Erythroblast (primary cell): Measurements from ENCODE around the gene BRD1.

Experiments used
- DNase-seq, 2 experiments: peaks; one replicate each; lab custom pipeline; 2025; lab: John Stamatoyannopoulos, UW
- GATA1 ChIP-seq: IDR thresholded peaks from 2 replicates; pipeline ENCODE4 v1.6.1; 2011; ENCODE audit warnings: low read depth, mild to moderate bottlenecking, control low read depth, low read length, moderate library complexity
- POLR2A ChIP-seq: IDR thresholded peaks from 2 replicates; pipeline ENCODE4 v1.6.1; 2011; ENCODE audit warnings: mild to moderate bottlenecking, low read length

Gene BRD1

DNA sequence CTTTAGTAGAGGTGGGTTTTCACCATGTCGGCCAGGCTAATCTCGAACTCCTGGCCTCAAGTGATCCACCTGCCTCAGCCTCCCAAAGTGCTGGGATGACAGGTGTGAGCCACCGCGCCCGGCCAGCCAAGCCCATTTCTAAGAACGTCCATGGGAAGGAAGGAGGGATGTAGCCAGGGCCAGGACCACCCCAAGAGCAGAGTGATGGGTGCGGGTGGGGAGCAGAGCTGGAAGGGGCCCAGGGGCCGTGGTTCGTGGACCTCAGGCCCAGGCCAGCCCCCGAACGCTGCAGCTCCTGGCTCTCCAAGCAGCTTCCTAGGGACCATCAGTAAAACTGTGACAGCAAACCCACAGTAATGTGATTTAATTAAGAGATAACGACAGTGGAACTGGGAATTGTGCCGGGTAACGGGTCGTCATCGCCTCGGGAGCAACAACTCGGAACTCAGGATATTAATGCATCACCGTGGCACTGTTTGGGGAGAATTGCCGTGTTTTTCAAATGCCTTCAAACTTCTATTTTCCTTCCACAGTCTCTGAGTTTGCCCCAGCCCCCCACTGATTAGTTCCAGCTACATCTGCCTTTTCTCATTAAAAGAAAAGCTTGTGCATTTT, 74.3 kb downstream of the BRD1 start:
- no peak for DNase-seq
- TF ChIP-seq POLR2A (no peak), GATA1 (no peak)

DNA sequence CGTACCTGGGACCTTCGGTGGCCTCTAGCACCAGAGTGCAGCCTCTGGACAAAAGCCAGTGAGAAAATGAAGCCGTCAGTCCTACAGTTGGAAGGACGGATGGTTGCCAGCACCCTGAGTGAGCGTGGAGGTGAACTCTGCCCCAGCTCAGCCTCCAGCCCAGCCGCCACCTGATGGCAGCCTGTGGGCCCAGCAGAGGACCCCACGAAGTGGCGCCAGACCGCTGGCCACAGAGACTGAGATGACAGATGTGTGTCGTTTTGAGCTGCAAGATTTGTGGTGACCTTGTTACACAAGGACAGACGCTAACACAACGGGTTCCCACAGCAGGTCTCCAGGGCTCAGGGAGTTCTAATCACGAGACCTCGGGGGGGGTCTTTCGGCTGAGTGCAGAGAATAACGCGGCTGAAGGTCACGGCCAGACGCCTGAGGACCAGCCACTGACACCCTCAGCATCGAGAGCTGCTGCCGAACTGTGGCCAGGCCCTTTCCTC, 75.0 kb downstream of the BRD1 start:
- TF ChIP-seq GATA1: no peak
- TF ChIP-seq POLR2A: no peak
- DNase-seq: no peak

DNA sequence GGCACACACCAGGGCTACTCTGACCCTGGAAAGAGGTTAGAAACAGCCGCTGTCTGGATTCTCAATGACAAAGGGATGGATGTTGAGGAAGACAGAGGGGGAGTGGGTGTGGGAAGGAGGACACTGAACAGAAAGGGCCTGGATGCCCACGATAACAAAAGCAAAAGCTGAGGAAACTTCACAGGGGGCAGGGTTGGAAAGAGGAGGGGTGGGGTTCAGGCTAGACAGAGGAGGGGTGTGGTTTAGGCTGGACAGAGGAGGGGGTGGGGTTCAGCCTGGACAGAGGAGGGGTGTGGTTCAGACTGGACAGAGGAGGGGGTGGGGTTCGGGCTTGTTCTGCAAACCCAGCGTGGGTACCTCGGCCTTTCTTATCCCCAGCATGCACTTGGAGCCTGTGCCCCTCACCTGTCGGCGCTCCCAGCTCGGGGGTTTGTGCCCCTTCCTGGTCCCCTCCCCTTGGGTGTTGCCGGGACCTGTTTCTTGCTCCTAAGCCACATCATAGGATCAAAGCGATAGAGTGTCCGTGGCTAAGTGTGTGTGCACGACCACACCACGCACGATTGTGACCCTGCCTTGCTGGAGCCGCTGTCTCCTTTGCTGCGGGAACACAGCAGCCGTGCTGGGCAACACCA, 75.6 kb downstream of the BRD1 start:
- TF ChIP-seq GATA1: no peak
- no peak for TF ChIP-seq POLR2A
- no peak for DNase-seq

DNA sequence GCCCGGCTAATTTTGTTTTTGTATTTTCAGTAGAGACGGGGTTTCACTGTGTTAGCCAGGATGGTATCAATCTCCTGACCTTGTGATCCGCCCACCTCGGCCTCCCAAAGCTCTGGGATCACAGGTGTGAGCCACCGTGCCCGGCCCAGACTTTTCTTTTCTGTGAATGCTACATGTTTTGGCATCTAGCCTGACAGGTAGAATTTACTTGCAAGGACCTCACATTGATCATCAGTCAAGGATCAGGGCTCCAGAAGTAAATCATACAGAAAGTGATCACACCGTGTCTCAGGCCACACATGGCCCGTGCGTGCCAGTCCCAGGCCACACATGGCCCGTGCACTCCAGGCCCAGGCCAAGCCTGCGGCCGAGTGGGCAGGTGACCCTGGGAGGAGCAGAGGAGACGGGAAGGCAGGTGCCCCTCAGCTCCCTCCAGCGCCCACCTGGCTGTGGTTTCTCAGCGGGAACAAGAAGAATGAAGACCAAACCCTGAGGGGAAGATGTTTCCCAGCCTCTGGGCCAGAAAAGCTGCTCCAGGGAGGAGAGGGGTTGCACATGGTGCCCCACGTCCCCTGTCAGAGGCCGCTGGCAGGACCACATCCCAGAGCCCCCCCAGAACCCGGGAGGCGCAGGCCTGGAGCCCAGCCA, 76.2 kb downstream of the BRD1 start:
- TF ChIP-seq GATA1: no peak
- TF ChIP-seq POLR2A: no peak
- no peak for DNase-seq

DNA sequence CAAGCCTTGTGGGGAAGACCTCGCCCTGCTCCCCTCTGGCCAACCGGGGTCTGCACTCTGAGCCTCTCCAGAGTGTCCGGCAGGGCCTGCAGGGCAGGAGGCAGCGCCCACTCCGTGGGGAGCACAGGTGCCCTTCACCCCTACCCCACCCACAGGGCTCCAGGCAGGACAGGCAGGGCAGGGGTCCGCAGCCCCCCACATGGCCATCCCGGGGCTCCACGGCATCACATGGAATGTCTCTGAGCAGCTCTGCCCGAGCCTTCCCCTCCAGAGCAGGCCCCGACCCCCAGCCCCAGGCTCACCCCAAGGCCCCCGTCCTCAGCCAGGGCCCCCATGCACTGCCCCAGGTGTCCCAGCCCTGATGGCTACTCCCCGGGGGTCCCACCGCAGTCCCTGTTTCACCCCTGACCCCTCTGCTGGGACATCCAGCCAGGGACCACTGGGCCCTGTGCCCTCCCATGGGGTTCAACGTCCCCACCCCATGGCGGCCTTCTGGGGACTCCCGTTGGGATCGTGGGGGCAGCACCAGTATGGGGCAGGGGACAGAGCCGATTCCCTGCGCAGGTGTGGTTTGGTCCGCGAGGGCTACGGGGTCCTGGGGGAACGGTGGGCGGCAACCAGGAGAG, 77.7 kb downstream of the BRD1 start:
- no peak for DNase-seq
- TF ChIP-seq POLR2A: no peak
- no peak for TF ChIP-seq GATA1

DNA sequence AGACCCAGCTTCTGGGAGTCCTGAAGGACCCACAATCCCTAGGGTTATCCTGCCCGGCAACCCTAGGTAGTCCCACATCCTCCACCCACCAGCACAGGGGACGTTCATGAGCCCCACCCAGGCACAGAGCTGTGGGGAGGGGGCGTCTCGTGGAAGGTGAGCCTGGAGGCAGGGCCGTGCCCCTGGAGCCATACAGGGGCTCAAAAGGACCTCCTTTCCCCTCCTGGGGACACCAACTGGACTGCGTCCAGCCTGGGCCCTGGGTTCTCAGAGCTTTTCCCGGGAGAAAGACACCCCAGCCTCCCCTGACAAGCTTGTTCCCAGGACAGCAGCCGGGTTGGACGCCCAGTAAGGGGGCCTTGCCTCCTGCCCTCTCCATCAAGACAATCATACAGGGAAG, 78.4 kb downstream of the BRD1 start:
- DNase-seq: no peak
- TF ChIP-seq GATA1: no peak
- TF ChIP-seq POLR2A: no peak

DNA sequence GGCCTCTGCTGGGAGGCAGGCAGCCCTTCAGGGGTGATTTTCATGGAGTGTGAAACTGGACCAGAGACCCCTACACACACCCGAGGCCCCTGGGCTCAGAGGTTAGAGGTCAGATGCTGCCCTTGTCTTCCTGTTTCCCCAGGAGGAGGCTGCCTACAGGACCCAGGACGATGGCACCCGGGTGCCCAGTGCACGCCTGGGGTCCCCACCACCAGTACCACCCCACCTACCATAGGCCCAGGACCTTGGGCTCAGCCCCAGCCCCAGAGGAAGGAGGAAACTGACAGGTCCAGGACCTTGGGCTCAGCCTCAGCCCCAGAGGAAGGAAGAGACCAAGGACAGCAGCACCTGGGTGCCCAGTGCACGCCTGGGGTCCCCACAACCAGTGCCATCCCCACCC, 79.2 kb downstream of the BRD1 start:
- DNase-seq: no peak
- TF ChIP-seq GATA1 (no peak), POLR2A (no peak)

DNA sequence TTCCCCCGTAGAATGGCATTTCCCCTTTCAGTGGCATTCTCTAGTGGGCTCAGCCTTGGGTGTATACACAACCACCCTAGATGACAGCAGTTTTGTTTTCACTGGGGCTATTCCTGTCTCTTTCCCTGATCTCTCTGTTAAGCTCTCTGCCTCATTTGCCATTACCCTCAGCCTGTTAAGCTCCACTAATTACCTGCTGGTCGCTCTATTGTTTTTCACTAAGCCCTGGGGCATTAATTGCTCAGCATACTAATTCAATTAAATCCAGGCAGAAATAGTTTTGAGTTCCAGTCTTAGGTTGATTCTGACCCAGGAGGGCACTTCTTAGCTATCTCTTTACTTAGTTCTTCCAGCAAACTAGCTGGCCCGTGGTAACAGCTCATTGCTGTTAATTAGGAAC, 80.0 kb downstream of the BRD1 start:
- DNase-seq: no peak
- TF ChIP-seq GATA1 (no peak), POLR2A (no peak)

DNA sequence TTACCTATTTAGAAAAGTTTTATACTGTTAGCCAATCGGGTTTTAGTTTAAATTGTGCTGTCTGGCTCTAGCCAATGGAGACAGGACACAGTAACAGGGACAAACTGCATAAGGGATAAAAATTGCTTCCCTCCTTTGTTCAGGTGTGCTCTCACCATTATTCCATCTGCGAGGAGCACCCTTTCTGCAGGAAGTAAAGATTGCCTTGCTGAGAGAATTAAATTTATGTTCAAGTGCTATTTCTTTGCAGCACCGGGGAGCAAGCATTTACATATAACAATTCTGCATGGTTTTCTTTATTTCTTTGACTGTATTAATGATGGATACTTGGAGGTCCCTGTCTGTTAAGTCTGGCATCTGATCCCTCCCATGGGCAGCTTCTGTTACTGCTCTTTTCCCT, 80.5 kb downstream of the BRD1 start:
- DNase-seq: no peak

DNA sequence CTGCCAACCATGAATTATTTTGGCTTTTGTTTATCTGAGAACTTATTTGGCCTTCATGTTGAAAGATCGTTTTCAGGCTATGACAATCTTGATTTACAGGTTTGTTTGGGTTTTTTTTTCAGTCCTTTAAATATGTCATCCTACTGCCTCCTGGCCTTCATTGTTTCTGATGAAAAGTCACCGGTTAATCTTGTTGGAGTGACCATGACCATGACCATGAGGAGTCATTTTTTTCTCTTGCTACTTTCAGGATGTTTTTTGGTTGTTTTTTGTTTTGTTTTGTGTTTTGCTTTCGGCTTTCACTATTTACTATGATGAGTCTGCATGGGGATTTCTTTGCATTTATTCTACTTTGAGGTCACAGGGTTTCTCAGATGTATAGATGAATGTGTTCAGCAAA, 81.6 kb downstream of the BRD1 start:
- TF ChIP-seq POLR2A (no peak), GATA1 (no peak)

More for the DNA sequence above, 80.5 kb downstream of the BRD1 start:
- TF ChIP-seq GATA1: no peak
- TF ChIP-seq POLR2A: no peak

DNA sequence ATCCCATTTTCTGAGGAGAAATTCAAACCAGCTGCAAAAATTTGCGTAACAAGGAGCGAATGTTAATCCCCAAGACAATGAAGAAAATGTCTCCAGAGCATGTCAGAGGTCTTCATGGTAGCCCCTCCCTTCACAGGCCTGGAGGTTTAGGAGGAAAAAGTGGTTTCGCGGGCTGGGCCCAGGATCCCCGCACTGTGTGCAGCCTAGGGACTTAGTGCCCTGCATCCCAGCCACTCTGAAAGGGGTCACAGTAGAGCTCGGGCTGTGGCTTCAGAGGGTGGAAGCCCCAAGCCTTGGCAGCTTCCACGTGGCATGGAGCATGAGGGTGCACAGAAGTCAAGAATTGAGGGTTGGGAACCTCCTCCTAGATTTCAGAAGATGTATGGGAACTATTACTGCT, 87.4 kb downstream of the BRD1 start:
- DNase-seq: no peak
- TF ChIP-seq GATA1 (no peak), POLR2A (no peak)

More for the DNA sequence above, 81.6 kb downstream of the BRD1 start:
- DNase-seq: no peak

DNA sequence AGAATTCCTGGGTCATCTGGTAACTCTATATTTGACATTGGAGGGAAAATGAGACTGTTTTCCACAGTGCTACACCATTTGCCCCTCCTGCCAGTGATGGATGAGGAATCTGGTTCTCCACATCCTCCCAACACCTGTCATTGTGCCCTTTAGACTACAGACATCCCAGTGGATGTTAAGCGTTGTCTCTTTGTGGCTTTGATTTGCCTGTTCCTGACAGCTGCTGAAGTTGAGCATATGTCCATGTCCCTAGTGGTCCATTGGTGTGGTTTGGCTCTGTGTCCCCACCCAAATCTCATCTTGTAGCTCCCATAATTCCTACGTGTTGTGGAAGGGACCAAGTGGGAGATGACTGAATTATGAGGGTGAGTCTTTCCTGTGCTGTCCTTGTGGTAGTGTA, 88.5 kb downstream of the BRD1 start:
- DNase-seq: no peak
- TF ChIP-seq GATA1 (no peak), POLR2A (no peak)

DNA sequence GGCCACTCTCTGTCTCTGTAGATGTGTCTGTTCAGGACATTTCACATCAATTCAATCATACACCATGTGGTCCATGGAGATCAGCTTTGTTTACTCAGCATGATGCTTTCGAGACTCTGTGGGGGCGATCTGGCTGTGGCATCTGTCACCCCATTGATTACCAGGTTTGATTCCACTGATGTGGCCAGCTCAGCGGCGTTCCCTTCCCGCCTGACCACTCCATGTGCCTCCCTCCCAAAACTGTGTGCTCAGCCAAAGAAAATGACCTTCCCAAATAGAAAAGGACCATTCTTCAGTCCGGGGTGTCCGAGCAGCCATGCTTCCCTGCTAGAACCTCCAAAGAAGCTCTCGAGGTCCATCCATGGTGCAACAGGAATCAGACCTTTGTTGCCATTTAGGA, 89.1 kb downstream of the BRD1 start:
- TF ChIP-seq POLR2A (no peak), GATA1 (no peak)

DNA sequence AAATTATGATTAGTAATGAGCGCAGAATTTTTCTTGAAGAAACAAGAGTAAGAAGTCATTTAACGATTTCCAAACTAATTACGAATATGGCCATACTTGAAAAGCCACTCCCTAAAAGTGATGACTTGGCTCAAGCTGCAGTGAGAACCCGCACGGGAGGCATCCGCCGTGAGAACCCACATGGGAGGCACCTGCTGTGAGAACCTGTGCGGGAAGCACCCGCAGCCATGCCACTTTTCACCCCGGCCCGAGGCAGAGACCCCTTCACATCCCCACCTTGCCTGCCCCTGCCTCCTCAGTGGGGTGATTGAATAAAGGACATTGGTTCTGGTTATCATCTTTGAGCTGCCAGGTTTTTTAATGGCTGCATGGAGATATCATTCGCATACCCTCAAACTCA, 89.7 kb downstream of the BRD1 start:
- TF ChIP-seq GATA1: no peak
- TF ChIP-seq POLR2A: no peak
- DNase-seq: no peak

More for the DNA sequence above, 89.1 kb downstream of the BRD1 start:
- no peak for DNase-seq
